Measurements from ENCODE around the gene ARMCX4.
"Not testable (repeated sequence)": the region's sequence is repeated elsewhere in the genome, so short reads cannot be mapped to it uniquely, and the experiment has no call there.

The ARMCX4 gene

DNA sequence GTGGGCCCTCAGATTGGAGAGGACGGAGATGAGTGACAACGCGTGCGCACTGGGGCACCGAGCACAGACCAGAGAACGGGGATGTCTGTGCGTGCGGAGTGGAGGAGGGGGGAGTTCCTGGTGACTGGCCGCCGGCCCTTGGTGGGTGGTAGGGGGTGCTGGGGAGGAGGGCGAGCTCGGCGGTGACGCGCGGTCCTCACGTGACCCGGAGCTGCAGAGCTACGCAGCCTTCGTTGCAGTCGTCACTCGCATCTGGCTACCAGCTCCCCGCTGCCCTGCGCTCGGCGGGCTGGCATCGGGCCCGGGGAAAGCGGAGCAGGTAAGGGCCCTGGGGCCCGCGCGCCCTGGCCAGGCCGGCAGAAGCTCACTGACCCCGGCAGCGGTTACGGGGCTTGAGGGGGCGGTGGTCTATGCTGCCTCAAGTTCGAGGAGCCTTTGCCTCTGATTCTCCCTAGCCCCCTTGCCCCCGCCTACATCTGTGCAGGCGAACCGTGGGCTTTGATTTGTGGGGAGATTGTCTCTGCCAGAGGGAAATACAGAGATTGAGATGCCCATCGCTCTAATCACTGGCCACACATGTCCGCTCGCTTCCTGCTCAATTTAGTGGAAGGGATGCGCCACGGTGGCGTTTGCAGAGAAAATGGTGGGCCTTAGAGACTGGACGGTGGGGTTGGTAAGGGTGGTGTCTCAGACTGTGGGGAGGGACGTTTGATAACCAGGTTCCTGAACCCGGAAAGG lies at the start of gene ARMCX4:
ARMCX4 (plus strand) TSS at position 245 of the 738 bp plus-strand sequence. CDS start 3,134 bp downstream, outside the sequence.
- peak; percentile 41 for DNase-seq (ENCODE audit: low read depth)

DNA sequence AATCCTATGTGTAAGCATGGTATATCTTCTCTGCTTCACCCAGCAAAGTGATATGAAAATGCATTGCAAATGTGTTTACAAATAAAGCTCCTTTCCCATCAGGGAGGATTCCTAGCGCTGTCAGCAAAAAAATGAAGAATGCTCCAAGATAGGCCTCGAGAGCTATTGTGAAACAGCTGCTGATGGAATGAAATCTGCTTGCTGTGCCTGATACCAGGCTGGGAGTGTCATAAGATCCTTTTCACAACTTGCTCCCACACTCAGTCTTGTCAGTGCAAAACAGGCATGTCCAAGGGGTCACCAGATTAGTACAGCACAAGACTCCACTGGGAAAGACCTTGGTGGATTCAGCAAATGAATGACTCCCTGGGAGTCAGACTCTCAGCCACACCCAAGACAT lies 43.2 kb upstream of the ARMCX4 start:
- DNase-seq (ENCODE audit: low read depth), result peak; percentile 78

DNA sequence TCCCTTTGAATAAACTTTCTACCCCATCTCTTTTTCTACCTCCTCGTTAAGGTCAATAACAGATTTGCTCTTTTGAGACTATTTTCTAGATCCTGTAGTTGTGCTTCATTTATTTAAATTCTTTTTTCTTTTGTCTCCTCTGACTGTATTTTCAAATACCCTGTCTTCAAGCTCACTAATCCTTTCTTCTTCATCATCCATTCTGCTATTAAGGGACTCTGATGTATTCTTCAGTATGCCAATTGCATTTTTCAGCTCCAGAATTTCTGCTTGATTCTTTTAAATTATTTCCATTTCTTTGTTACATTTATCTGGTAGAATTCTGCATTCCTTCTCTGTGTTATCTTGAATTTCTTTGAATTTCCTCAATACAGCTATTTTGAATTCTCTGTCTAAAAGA lies 36.0 kb upstream of the ARMCX4 start:
- no peak for DNase-seq (ENCODE audit: low read depth)

DNA sequence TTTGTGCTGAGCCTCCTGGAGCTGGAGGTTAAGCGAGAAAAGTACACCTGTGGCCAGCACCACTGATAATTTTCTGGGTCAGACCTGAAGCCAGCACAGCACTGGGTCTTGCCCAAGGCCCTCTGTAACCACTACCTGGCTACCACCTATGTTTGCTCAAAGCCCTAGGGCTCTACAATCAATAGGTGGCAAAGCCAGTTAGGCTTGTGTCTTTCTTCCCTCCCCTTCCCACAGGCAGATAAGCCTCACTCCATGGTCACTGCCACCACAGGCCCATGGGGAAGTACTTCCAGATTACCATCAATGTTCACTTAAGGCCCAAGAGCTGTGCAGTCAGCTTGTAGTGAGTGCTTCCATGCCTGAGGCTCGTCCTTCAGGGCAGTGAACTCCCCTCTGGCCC lies 35.2 kb upstream of the ARMCX4 start:
- DNase-seq (ENCODE audit: low read depth), result no peak

DNA sequence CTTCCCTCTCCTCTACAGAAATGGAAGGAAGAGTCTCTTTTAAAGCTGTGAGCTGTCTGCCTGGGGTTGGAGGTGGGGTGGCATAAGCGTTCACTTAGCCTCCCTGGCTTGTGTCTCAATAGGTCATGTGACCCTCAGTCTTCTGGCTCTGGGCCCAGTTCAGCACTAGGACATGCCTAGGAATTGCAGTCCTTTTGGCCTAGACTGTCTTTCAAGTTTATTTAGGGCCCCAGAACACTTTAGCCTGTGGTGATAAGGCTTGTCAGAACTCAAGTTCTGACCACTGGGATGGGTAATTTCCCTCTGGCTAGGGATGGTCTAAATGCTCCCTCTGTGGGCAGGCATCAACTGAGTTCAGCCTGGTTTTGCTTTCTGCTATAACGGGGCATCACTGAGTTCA lies 34.3 kb upstream of the ARMCX4 start:
- peak; percentile 75 for DNase-seq (ENCODE audit: low read depth)

DNA sequence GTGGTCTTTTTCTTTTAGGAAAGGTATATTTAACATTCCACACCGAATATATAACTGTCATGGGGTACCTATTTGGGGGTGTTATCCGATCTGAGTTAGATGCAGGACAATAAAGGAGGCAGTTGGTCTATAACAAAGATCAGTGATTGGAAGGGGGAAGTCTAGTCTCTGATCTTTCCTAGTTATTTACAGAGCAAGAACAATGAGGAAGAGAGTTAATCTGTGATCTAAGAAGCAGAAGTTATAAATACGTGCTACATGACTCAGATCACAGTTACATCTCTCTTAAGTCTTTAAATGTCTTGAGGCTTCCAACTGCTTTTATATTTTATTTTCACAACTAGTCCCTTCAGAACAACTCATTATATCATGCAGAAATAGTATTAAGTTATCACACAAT lies 33.2 kb upstream of the ARMCX4 start:
- DNase-seq (ENCODE audit: low read depth), result peak; percentile 40

DNA sequence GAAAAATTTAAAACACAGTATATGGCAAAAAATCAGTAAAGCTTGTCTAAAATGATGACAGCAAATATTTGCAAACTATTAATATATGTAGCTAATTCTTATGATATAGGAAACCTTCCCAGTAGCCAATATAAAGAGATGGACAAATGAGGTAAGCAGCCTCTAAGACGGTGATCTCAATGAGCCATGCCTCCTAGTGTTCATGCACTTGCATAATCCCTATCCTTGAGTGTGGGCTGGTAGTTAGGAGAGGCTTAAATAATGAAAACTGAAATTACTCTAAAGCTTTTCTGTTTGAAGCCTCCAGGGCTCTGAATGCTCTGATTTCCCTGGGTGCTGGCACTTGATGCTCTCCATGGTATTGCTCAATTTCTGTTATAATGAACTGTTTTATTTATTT lies 24.6 kb upstream of the ARMCX4 start:
- peak; percentile 39 for DNase-seq (ENCODE audit: low read depth)

DNA sequence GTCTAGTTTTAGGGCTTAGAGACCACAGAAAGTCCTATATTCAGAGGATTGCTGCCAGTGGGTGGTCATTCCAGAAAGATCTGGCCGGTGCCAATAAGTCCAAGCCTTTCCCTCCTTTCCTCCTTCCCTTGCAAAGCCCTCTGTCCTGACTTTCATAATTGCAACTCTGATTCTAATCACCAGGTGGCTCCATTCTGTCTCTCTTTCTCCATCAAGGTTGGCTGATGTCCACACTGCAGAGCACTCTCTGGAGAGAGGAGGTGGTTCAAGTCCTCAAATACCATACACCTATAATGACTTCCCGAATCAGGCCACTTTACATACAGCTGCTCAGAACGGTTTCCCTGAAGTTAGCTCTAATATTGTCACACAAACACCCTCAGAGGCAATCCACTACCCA lies 22.4 kb upstream of the ARMCX4 start:
- DNase-seq (ENCODE audit: low read depth), result peak; percentile 36

DNA sequence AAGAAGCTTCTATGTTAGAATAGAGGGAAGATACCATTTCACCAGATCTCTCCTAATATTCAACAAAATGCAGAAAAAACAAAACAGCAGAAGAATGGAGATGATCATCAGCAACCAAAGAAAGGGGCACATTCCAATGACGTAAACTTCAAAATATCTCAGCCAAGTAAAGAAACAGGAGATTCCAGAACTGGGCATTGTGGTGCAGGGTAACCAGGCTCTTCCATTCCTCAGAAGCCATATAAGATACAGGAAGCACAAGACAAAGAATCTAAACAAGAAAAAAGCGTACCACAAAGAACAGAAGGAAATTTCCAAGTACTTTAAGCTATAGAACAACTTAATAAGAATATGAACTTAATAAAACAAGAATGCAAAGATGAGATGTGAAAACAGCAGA lies 6.9 kb upstream of the ARMCX4 start:
- DNase-seq (ENCODE audit: low read depth), result peak; percentile 14

DNA sequence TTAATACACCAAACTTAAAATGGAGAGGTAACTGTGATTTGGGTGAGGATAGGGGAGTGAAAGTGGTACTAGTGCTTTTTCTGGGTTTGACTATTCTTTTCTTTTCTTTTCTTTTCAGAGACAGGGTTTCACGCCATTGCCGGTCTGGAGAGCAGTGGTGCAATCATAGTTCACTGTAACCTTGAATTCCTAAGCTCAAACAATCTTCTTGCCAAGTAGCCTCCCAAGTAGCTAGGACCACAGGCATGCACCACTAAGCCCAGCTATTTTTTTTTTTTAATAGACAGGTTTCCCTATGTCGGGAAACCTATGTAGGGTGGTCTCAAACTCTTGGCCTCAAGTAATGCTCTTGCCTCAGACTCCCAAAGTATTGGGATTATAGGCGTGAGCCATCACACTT lies 3.0 kb upstream of the ARMCX4 start:
- peak; percentile 86 for DNase-seq (ENCODE audit: low read depth)

DNA sequence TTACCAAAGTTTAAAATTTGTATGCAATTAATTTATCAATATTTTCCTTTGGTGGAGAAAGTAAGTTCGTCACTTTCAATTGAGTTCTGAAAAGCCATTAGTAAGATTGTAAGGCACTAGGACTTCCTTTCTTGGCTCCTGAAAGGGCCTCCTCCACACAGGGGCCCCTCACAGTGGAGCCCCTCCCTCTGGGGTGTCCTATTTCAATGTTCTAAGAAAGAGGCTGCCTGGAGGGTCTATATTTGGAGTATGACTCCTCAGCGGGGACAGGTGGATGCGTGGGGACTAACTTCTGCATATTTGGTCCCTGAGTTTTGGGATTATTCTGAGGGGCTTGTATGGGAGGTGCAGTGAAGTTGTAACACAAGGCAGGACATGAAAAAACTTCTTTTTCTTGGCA lies 1.6 kb upstream of the ARMCX4 start:
- DNase-seq (ENCODE audit: low read depth), result no peak

DNA sequence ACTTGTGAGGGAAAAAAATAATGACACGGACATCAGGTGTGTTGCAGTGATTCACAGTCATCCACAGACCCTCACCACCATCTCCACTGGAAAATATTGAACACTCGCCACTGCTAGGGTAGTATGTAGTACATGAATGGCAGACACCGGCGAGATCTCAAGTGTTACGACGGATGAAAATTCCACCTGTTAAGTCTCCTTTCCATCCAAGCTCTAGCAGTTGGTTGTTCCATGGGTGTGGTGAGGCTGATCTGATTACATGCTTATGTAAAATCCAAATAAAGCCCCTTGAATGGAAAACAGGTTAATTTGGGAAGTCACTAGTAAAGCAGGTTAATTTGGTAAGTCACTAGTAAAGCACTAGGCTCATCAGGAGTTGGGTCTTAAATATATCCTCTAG lies 1.1 kb upstream of the ARMCX4 start:
- no peak for DNase-seq (ENCODE audit: low read depth)

DNA sequence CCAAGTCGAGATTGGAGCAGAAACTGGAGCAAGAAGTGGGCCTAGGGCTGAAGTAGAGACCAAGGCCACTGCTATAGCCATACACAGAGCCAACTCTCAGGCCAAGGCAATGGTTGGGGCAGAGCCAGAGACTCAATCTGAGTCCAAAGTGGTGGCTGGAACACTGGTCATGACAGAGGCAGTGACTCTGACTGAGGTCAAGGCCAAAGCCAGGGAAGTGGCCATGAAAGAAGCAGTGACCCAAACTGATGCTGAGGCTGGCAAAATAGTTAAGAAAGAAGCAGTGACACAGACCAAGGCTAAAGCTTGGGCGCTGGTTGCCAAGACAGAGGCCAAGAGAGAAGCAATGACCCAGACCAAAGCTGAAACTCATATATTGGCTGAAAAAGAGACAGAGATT lies 3.5 kb downstream of the ARMCX4 start:
- DNase-seq (ENCODE audit: low read depth), result no peak

DNA sequence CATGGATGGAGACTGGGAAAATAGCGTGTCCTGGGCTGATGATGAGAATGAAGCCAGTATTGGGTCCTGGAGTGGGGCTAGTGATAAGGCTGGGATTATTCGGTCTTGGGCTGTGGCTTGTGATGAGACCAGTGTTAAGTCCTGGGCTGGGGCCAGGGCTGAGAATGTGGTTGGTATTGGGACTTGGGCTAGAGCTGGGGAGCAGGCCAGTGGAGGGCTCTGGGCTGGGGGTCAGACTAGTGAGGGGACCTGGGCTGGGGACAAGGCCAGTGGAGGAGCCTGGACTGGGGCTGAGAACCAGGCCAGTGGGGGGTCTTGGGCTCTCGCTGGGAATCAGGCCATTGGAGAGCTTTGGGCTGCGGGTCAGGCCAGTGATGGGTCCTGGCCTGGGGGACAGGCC lies 6.7 kb downstream of the ARMCX4 start:
- DNase-seq (ENCODE audit: low read depth), result no peak

DNA sequence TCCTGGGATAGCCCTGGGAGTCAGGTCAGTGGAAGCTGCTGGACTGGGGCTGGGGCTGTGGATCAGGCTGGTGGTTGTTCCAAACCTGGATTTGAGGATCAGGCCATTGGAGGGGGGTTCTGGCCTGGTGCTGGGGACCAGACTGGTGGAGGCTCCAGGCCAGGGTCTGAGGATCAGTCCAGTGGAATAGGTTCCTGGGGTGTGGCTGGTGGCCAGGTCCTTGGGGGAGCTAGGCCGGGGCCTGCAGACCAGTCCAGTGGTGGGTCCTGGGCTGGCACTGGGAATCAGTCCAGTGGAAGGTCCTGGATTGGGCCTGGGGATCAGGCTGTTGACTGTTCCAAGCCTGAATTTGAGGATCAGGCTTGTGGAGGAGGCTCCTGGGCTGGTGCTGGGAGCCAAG lies 8.0 kb downstream of the ARMCX4 start:
- no peak for DNase-seq (ENCODE audit: low read depth)

DNA sequence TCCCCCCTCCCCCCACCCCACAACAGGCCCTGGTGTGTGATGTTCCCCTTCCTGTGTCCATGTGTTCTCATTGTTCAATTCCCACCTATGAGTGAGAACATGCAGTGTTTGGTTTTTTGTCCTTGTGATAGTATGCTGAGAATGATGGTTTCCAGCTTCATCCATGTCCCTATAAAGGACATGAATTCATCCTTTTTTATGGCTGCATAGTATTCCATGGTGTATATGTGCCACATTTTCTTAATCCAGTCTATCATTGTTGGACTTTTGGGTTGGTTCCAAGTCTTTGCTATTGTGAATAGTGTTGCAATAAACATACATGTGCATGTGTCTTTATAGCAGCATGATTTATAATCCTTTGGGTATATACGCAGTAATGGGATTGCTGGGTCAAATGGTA lies 17.7 kb downstream of the ARMCX4 start:
- DNase-seq (ENCODE audit: low read depth), result not testable (repeated sequence)

DNA sequence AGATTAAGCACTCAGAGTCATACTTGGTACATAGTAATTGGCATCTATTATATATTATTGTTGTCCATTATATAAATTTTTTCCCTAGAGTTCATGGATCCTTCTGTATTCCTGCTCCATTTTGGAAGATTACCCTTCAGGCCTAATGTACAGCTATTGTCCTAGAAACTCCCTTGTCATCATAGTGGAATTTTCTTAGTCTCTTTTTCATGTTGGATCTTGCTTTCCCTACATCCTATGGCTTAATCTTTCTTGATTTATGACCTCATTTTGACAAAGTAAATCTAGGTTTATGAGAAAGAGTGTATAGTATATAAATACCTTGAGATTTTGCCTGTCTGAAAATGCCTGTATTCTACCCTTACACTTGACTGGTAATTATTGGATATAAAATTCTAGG lies 22.1 kb downstream of the ARMCX4 start:
- no peak for DNase-seq (ENCODE audit: low read depth)

DNA sequence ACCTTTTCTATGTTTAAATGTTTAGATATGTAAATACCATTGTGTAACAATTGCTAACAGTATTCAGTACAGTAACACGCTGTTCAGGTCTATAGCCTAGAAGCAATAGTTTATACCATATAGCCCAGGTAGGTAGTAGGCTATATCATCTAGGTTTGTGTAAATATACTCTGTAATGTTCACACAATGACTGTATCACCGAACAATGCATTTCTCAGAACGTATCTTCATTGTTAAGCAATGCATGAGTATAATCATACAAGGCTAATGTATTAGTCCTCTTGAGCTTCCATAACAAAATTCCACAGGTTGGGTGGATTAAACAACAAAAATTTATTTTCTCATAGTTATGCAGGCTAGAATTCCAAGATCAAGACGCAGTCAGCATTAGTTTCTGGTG lies 22.7 kb downstream of the ARMCX4 start:
- DNase-seq (ENCODE audit: low read depth), result no peak

DNA sequence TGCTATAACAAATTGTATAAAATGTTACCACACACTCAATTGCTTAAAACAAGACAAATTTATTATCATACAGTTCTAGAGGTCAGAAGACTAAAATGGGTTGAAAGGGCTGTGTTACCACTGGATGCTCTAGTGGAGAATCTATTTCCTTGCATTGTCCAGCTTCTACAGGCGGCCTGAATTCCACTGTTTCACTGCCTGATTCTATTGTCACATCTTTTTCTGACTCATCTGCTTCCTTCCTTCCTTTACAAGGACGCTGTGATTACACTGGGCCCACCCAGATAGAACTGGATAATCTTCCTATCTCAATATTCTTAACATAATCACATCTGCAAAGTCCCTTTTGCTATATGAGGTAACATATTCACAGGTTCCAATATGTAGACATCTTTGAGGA lies 45.7 kb downstream of the ARMCX4 start:
- no peak for DNase-seq (ENCODE audit: low read depth)

All from iris pigment epithelial cell (primary cell).